Skeletal muscle tissue (tissue), 4 donors: Measurements from ENCODE around the gene TTC12. TPM values are rescaled to one million over a fixed set of nuclear protein-coding genes. Genes with fewer than 3 reads are reported as not detected.

Experiments
- H3K27ac ChIP-seq: one replicate; pipeline ENCODE4 v1.7.0; 2013; ENCODE audit warnings: mild to moderate bottlenecking, low read depth, low read length, inconsistent platforms
- H3K27me3 ChIP-seq, 3 donors: one replicate each; pipeline ENCODE4 v1.7.0; 2013; ENCODE audit warnings: low read length in 3 of 3; ENCODE audit not compliant: control insufficient read depth in 3 of 3, insufficient read depth in 3 of 3
- H3K36me3 ChIP-seq, 3 donors: one replicate each; pipeline ENCODE4 v1.7.0; 2013; ENCODE audit warnings: low read length in 3 of 3; ENCODE audit not compliant: control insufficient read depth in 3 of 3, insufficient read depth in 3 of 3
- H3K4me1 ChIP-seq, 3 donors: one replicate each; pipeline ENCODE4 v1.7.0; 2013; ENCODE audit warnings: low read length in 3 of 3, mild to moderate bottlenecking in 3 of 3; ENCODE audit not compliant: control insufficient read depth in 3 of 3, insufficient read depth in 3 of 3
- H3K4me3 ChIP-seq, 3 donors: one replicate each; pipeline ENCODE4 v1.7.0; 2013; ENCODE audit warnings: low read length in 3 of 3
- H3K9ac ChIP-seq, 3 donors: one replicate each; pipeline ENCODE4 v1.7.0; 2013; ENCODE audit warnings: low read length in 3 of 3, mild to moderate bottlenecking in 3 of 3, moderate library complexity in 2 of 3, low read depth in 1 of 3
- H3K9me3 ChIP-seq, 3 donors: one replicate each; pipeline ENCODE4 v1.7.0; 2013; ENCODE audit warnings: low read length in 3 of 3; ENCODE audit not compliant: control insufficient read depth in 3 of 3
- total RNA-seq: library from RNA; depleted of rRNA; stranded (reverse); fragments of >200 nt; gene quantifications from one replicate; pipeline ENCODE4 v1.2.3, GENCODE V29; 2014
- donor health status: Osteomylitis.

TTC12 gene
- total RNA-seq, 1 donor from 2014 or later, result 10.4 TPM

- no peak overlapping the region for H3K4me3 ChIP-seq
- no peak overlapping the region for H3K9ac ChIP-seq
- no peaks in the 10 kb centered on the region for H3K9me3 ChIP-seq
- H3K4me1 ChIP-seq, result no peaks in the 10 kb centered on the region
- peaks cover 38 to 57% (median 55%) of the 10 kb centered on the region in 3 donors for H3K36me3 ChIP-seq
- no peaks in the 10 kb centered on the region for H3K27me3 ChIP-seq
- H3K27ac ChIP-seq, result no peak overlapping the region
Observed at GRCh38 chr11:113341388-113342165, 27.2 kb downstream of the TTC12 start.

GRCh38 chr11:113345978-113346377 is 31.6 kb downstream of the TTC12 start:
- H3K9me3 ChIP-seq, result no peaks in the 10 kb centered on the region
- H3K4me3 ChIP-seq, result no peak overlapping the region
- H3K4me1 ChIP-seq, result no peaks in the 10 kb centered on the region
- H3K27me3 ChIP-seq, result no peaks in the 10 kb centered on the region
- H3K27ac ChIP-seq, result no peak overlapping the region
- H3K9ac ChIP-seq, result no peak overlapping the region
- H3K36me3 ChIP-seq, result peaks cover 27 to 42% (median 40%) of the 10 kb centered on the region in 3 donors

- no peaks in the 10 kb centered on the region for H3K27me3 ChIP-seq
- H3K9me3 ChIP-seq, result no peaks in the 10 kb centered on the region
- H3K4me1 ChIP-seq, result no peaks in the 10 kb centered on the region
- peaks cover 15 to 31% (median 21%) of the 10 kb centered on the region in 3 donors for H3K36me3 ChIP-seq
- H3K9ac ChIP-seq, result no peak overlapping the region
- H3K27ac ChIP-seq, result no peak overlapping the region
- no peak overlapping the region for H3K4me3 ChIP-seq
Observed at GRCh38 chr11:113349528-113349927, 35.1 kb downstream of the TTC12 start.

GRCh38 chr11:113350336-113351067 is 36.1 kb downstream of the TTC12 start:
- Histone ChIP-seq H3K4me1 (no peaks in the 10 kb centered on the region), H3K9ac (no peak overlapping the region), H3K36me3 (peaks cover 9 to 33% (median 13%) of the 10 kb centered on the region in 3 donors), H3K27me3 (no peaks in the 10 kb centered on the region), H3K27ac (no peak overlapping the region), H3K9me3 (no peaks in the 10 kb centered on the region), H3K4me3 (no peak overlapping the region)

GRCh38 chr11:113351068-113351450 is 36.7 kb downstream of the TTC12 start:
- Histone ChIP-seq H3K4me3 (no peak overlapping the region), H3K9ac (no peak overlapping the region), H3K36me3 (peaks cover 9 to 37% (median 14%) of the 10 kb centered on the region in 3 donors), H3K9me3 (peaks cover 0 to 2% (median 0%) of the 10 kb centered on the region in 3 donors), H3K27me3 (no peaks in the 10 kb centered on the region), H3K4me1 (no peaks in the 10 kb centered on the region), H3K27ac (no peak overlapping the region)

GRCh38 chr11:113351480-113351879 is 37.1 kb downstream of the TTC12 start:
- H3K9ac ChIP-seq, result no peak overlapping the region

GRCh38 chr11:113356203-113356602 is 41.8 kb downstream of the TTC12 start:
- Histone ChIP-seq H3K27me3 (no peaks in the 10 kb centered on the region), H3K4me1 (no peaks in the 10 kb centered on the region), H3K9me3 (peaks cover 0 to 6% (median 4%) of the 10 kb centered on the region in 3 donors), H3K36me3 (peaks cover 21 to 64% (median 39%) of the 10 kb centered on the region in 3 donors), H3K4me3 (no peak overlapping the region), H3K9ac (no peak overlapping the region), H3K27ac (no peak overlapping the region)

More at GRCh38 chr11:113351480-113351879, 37.1 kb downstream of the TTC12 start:
- Histone ChIP-seq H3K4me3 (no peak overlapping the region), H3K27ac (no peak overlapping the region), H3K4me1 (no peaks in the 10 kb centered on the region), H3K36me3 (peaks cover 9 to 41% (median 18%) of the 10 kb centered on the region in 3 donors), H3K9me3 (peaks cover 0 to 4% (median 3%) of the 10 kb centered on the region in 3 donors), H3K27me3 (no peaks in the 10 kb centered on the region)

GRCh38 chr11:113363406-113363805 is 49.0 kb downstream of the TTC12 start:
- Histone ChIP-seq H3K36me3 (peaks cover 48 to 70% (median 64%) of the 10 kb centered on the region in 3 donors), H3K9ac (no peak overlapping the region), H3K27ac (no peak overlapping the region), H3K27me3 (no peaks in the 10 kb centered on the region), H3K4me1 (no peaks in the 10 kb centered on the region), H3K9me3 (no peaks in the 10 kb centered on the region), H3K4me3 (no peak overlapping the region)

- Histone ChIP-seq H3K27me3 (no peaks in the 10 kb centered on the region), H3K27ac (no peak overlapping the region), H3K4me1 (no peaks in the 10 kb centered on the region), H3K9ac (no peak overlapping the region), H3K4me3 (no peak overlapping the region), H3K9me3 (no peaks in the 10 kb centered on the region), H3K36me3 (peaks cover 49 to 64% (median 58%) of the 10 kb centered on the region in 3 donors)
Observed at GRCh38 chr11:113363996-113364641, 49.7 kb downstream of the TTC12 start.
